Adrenal gland (tissue), 5 donors: ENCODE results near the gene AAR2.

Experiments
- CTCF ChIP-seq, 6 experiments: fragments of 450-650 bp in 4 of 6; fragments of 200-600 bp in 2 of 6; sonication (generic) in 1 of 6; IDR thresholded peaks; 1 replicate in 5 of 6; 2 replicates in 1 of 6; pipeline versions ENCODE4 v1.5.1 to v1.8.0; 2016 to 2021; ENCODE audit warnings: antibody characterized with exemption in 6 of 6, mild to moderate bottlenecking in 2 of 6, moderate library complexity in 1 of 6
- POLR2A ChIP-seq, 2 donors: fragments of 450-650 bp; IDR thresholded peaks; one replicate each; pipeline ENCODE4 v1.6.1; 2017; ENCODE audit warnings: antibody characterized with exemption in 2 of 2, mild to moderate bottlenecking in 2 of 2, moderate library complexity in 1 of 2
- donor health status: DM: no; HTN: no; CAD: no.

- TF ChIP-seq POLR2A (IDR thresholded peaks at IDR 0.05), result no peak
- TF ChIP-seq CTCF (IDR thresholded peaks at IDR 0.05), result no peak
These were observed 43.5 kb downstream of the AAR2 start for GRCh38 chr20:36279776-36280175.
